ENCODE results near the gene CZIB. TPM values are rescaled to one million over a fixed set of nuclear protein-coding genes. Genes with fewer than 3 reads are reported as not detected.

CZIB gene
- total and polyA plus RNA-seq, 2 of the 4 experiments (the other 2 are of a cell fraction) = 41.0 to 58.9 TPM

DNA sequence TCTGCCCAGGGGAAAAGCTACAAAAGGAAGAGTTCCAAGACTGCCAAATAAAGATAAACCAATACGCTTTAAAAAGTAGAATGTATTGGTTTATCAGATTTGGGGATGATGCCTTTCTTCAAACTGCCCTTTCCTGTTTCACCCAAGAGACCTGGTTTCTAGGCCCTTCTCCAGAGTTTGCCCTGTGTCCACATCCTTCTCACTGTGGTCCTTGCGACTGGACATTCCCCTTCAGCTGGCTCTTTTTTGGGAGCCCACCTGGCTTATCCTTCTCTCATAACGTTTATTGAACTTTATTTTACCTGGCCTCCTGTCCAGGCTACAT lies 490 bp upstream of the CZIB start:
- Histone ChIP-seq H3K14ac (replicated peaks; ENCODE audit: low read depth, low read length) (peak overlapping the region; percentile 99), H3K4me1 (ENCODE audit: control insufficient read depth, insufficient read depth, low read length) (peaks cover 8% of the 10 kb centered on the region), H2AK9ac (replicated peaks; ENCODE audit: low read depth, low read length, poor library complexity) (peak overlapping the region; percentile 98), H3K4me3 (ENCODE audit: insufficient read depth, low read depth, low read length) (peak overlapping the region; percentile 98), H2BK15ac (ENCODE audit: low read depth, low read length) (0 out of 3 replicates have a peak overlapping the region, but pooled peaks have one; percentile 8), H3K36me3 (ENCODE audit: control insufficient read depth, insufficient read depth, low read length) (peaks cover 16% of the 10 kb centered on the region), H4K91ac (ENCODE audit: insufficient read depth, low read depth, low read length) (peak overlapping the region; percentile 89), H2AFZ (replicated peaks; ENCODE audit: low read length, poor library complexity) (peak overlapping the region; percentile 99), H2AK5ac (ENCODE audit: low read depth, low read length) (peak overlapping the region; percentile 98), H3K9me3 (ENCODE audit: control insufficient read depth, insufficient read depth, low read length) (no peaks in the 10 kb centered on the region), H3K9me1 (ENCODE audit: insufficient read depth, low read length) (peaks cover 21% of the 10 kb centered on the region), H3K4ac (ENCODE audit: low read depth, low read length) (peak overlapping the region; percentile 98), H3K79me1 (ENCODE audit: low read depth in 1 of 2, low read length in 2 of 2) (peaks cover 19 to 36% of the 10 kb centered on the region in 2 experiments), H4K8ac (ENCODE audit: low read depth in 2 of 2, low read length in 2 of 2) (peak overlapping the region; percentile 97 to 99), H4K5ac (ENCODE audit: low read depth, low read length) (peak overlapping the region; percentile 100), H3K4me2 (ENCODE audit: low read depth, low read length) (peak overlapping the region; percentile 99), H3K9ac (ENCODE audit: low read depth, low read length) (peak overlapping the region; percentile 97), H2BK20ac (ENCODE audit: low read depth, low read length) (0 out of 2 replicates have a peak overlapping the region, but pooled peaks have one; percentile 8), H2BK120ac (ENCODE audit: low read depth, low read length) (no peak overlapping the region), H4K20me1 (ENCODE audit: insufficient read depth, low read length) (no peaks in the 10 kb centered on the region), H2BK5ac (ENCODE audit: low read depth, low read length, poor library complexity, severe bottlenecking) (peak overlapping the region; percentile 95), H3K18ac (ENCODE audit: low read depth, low read length) (peak overlapping the region; percentile 82; the same call in 1 of the 2 replicates), H3K56ac (ENCODE audit: extremely low read depth, insufficient read depth, low read length) (peak overlapping the region; percentile 64), H3K27ac (ENCODE audit: insufficient read depth, low read length) (peak overlapping the region; percentile 93), H3K23ac (ENCODE audit: low read depth, low read length) (peak overlapping the region; percentile 91), H3K27me3 (ENCODE audit: control insufficient read depth, insufficient read depth, low read length) (no peaks in the 10 kb centered on the region)
- no peak for DNase-seq
- TF ChIP-seq SMC3 (IDR thresholded peaks at IDR 0.05; ENCODE audit: low read depth, low read length) (no peak), CTCF (conservative IDR thresholded peaks at IDR 0.05; ENCODE audit: low read depth, low read length) (no peak), MXI1 (IDR thresholded peaks at IDR 0.05; ENCODE audit: borderline replicate concordance, low read depth, low read length) (no peak)
- ATAC-seq (ENCODE audit: low read depth) = no peak
- dilution Hi-C loops (cut with HindIII; ENCODE audit: low sequenced_read_pairs, unreplicated experiment) (no loop called here), intact Hi-C loops (cut with micrococcal nuclease) (no loop called here), in situ Hi-C loops (cut with MboI; ENCODE audit: low sequenced_read_pairs) (no loop called here)
- ChIA-PET POLR2A (ENCODE audit: unreplicated experiment) (no interaction called here), CTCF (no interaction called here)
- 50% methylated on average over 1 of the region's 3 CpGs; no CpG with 5 or more reads in 1 of the 2 experiments for whole genome bisulfite sequencing, 2 experiments (ENCODE audit: extremely low coverage in 2 of 2, insufficient read length in 1 of 2)
- no TSS peak for BruUV-seq (replicated peaks)

All from IMR-90 (cell line).